GM19025 (cell line): ENCODE data around the gene NR4A1.
A peak's percentile ranks its signal among the peaks of the same experiment; 100 is the strongest.

ENCODE experiments used
- ATAC-seq: cut with Tn5 transposase; IDR thresholded peaks from one replicate; pipeline ENCODE4 v1.9.1; 2021; ENCODE audit warnings: mild to moderate bottlenecking, low read depth, moderate library complexity; ENCODE audit not compliant: unreplicated experiment

The NR4A1 gene

DNA sequence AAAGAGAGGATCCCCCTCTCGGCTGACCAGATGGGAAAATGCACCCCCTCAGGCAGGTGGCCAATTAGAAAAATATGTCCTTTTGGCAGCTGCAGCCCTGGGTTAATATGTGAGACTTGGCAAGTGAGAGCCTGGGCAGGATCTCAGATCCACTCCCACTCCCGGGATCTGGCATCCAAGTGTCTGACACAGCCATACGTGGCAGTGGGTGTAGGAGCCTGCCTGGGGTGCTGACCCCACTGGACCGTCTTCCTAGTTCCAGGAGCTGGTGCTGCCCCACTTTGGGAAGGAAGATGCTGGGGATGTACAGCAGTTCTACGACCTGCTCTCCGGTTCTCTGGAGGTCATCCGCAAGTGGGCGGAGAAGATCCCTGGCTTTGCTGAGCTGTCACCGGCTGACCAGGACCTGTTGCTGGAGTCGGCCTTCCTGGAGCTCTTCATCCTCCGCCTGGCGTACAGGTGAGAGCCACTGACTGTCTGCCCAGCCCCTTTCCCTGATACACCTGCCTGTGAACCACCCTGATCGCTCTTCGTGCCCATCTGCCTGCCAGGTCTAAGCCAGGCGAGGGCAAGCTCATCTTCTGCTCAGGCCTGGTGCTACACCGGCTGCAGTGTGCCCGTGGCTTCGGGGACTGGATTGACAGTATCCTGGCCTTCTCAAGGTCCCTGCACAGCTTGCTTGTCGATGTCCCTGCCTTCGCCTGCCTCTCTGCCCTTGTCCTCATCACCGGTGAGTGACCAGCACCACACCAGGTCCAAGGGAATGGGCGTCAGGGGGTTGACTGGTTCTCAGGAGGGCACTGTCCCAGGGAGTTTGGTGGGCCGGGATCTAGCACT, 5.8 kb downstream of the NR4A1 start:
- no peak for ATAC-seq

DNA sequence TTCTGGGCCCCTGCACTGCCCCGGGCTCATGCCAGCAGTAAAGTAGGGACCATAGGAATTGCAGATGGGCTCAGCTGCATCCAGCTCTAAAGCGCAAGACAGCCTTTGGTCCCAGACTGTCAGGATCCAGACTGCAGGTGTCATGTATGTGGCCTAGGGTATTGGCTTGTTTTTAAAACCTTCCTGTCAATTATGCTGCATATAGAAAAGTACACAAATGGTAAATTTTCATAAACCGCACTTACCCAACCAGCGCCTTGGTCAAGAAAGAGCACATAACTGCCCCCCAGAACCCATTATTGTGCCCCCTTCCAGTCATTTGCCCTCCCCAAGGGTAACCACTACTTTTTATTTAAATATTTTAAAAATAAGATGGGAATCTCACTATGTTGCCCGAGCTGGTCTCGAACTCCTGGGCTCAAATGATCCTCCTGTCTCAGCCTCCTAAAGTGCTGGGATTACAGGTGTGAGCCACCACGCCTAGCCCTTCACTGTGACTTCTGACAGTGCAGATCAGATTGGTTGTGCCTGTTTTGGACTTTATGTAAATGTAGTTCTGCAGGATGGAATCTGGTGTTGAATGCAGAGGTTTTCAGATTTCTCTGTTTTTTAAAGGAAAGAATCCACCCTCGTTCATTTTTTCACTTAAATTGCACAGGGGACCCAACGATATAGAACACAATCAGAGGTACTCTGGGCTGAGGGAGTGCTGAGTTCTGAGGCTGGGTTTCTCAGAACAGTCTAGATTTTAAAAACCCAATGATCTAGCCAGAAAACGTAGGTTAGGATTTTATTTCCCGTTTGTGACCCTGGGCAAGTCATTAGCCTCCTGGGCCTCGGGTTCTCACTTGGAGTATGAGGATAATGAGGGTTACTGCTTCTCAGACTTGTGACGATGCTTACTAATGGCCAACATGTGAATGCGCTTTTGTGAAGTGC, 6.7 kb downstream of the NR4A1 start:
- ATAC-seq = no peak

DNA sequence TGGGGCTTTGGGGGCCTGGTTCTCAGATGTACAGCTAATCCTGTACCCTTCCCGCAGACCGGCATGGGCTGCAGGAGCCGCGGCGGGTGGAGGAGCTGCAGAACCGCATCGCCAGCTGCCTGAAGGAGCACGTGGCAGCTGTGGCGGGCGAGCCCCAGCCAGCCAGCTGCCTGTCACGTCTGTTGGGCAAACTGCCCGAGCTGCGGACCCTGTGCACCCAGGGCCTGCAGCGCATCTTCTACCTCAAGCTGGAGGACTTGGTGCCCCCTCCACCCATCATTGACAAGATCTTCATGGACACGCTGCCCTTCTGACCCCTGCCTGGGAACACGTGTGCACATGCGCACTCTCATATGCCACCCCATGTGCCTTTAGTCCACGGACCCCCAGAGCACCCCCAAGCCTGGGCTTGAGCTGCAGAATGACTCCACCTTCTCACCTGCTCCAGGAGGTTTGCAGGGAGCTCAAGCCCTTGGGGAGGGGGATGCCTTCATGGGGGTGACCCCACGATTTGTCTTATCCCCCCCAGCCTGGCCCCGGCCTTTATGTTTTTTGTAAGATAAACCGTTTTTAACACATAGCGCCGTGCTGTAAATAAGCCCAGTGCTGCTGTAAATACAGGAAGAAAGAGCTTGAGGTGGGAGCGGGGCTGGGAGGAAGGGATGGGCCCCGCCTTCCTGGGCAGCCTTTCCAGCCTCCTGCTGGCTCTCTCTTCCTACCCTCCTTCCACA, 7.6 kb downstream of the NR4A1 start:
- no peak for ATAC-seq

DNA sequence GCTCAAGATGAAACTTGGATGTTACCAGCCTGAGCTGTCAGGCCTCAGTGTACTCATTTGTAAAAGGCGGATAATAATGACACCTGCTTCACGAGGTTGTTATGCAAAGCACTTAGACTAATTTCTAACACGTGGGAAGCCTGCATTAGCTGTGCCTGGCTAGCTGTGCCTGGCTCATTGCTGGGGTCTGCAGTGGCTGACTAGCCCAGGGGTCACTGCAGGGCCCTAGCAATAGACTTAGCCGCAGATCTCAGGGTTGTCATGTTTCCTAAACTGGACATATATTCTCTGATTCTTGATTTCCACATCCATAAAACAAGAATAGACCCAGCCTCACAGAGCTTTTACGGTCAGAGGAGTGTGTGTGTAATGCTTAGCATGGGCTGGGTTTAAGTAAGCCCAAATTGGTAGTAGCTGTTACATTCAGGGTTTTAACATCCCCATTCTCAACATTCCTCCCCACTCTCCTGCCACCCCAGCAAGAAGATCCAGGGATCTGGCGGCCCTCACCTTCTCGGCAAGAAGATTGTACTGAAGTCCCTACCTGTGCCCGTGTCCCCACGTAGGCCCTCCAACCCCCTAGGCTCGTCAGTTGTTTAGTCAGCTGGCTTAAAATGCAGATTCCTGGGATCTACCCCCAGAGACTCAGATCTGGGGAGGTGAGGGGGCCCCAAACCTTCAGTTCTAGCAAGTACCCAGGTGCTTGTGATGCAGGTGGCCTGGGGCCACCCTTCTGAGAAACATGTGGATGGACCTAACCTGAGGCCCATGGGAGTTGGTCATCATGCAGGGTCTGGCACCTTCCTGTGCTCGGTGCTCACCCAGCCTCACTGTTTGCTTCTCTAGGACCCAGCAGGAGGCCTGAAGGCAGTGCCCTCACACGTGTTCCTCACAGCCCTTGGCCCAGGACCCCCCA, 8.6 kb downstream of the NR4A1 start:
- ATAC-seq = no peak

DNA sequence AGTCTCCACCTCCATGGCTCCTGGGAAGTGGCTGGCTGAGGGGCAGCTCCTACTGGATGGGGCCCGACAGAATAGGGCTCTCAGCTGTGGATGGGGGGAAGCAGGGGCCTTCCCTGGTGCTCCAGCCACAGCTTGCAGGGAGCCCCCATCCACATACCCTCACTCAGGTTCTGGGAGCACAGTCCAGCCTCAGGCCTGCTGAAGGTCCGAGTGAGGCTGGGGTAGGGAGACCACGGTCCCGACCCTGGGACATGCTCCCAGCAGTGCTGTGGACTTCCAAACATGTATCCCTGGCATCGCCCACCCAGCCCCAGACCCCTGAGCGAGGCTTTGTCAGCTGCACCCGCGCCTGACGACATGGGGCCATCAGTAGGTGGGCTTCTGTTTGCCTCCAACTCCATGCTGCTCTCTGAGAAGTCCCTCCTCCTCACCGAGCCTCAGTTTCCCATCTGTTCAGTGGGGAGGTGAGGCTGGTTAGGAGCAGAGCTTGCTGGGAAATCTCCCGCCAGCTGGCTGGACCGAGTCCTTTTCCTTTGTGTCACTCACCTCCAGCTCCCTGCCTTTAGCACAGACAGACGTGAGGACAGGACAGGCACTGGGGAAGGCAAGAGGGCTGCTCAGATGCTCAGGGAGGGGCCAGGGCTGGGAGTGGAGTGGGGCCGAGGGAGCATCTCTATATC, 9.4 kb downstream of the NR4A1 start:
- ATAC-seq = no peak

DNA sequence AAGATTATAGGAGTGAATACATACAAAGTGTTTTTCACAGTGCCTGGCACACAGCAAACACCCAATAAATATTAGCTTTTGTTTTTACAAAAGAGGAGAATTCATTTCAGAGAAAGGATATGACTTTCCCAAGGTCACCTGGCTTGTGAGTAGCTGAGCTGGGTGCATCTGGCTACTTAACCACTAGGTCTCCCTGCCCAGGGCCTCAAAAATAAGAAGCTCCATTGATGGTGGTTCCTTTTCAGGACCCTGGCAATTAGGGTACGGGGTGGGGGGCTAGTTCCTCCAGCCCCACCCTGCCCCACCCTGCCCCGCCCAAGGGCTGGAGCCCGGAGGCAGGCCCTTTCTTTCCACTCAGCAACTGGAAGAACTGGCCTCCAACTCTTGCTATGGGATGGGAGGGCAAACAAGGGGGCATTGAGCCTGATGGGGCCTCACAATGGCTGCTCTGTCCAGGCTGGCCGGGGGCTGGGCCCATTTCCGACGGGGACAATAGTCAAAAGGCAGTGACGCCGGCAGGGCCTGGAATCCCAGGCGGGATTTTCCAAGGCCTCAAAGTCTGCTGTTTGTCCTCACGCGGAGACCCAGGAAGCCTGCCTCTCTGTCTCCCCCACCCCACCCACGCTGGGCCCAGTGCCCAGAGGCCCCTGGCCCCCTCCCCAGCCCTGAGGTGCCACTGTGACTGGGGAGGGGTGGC, 10.4 kb downstream of the NR4A1 start:
- no peak for ATAC-seq

DNA sequence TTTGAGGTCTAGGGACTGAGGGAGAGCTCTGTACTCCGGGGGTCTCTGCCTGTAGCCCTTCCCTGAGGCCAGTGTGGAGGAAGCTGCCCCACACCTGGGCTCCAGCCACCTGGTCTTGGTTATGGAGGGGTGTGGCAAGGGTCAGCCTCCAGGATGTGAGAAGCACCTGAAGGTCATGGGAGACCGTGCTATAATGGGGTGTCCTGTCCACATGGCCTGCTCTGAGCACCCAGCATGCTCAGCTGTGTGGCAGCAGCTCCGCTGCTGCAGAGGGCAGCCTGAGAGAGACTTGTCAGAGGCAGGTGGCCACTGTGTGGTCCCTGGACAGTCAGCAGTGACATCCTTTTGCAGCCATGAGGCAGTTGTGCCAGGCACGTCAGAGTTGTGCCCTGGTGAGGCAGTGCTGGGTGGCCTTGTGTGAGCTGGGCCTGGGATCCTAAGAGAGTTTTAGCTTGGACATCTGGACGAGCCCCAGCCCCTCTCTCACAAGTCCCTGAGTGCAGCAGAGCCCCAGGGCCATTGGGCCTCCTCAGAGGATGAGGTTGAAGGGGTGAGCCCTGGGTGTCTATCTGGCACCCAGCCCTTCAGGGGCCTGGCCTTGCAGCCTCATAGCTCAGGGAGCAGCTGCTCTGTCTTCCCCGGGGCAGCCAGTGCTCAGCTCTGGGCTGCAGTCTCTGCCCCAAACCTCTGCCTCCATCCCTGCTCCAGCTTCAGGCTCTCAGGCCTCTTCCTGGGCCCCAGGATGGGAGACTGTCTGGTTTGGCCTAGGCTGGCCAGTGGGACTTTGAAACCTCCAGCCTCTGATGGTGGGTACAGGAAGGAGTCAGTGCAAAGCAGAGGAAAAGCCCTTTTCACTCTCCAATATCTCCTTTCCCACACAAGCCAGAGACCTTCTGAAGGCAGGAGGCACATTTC, 11.2 kb downstream of the NR4A1 start:
- ATAC-seq = no peak

DNA sequence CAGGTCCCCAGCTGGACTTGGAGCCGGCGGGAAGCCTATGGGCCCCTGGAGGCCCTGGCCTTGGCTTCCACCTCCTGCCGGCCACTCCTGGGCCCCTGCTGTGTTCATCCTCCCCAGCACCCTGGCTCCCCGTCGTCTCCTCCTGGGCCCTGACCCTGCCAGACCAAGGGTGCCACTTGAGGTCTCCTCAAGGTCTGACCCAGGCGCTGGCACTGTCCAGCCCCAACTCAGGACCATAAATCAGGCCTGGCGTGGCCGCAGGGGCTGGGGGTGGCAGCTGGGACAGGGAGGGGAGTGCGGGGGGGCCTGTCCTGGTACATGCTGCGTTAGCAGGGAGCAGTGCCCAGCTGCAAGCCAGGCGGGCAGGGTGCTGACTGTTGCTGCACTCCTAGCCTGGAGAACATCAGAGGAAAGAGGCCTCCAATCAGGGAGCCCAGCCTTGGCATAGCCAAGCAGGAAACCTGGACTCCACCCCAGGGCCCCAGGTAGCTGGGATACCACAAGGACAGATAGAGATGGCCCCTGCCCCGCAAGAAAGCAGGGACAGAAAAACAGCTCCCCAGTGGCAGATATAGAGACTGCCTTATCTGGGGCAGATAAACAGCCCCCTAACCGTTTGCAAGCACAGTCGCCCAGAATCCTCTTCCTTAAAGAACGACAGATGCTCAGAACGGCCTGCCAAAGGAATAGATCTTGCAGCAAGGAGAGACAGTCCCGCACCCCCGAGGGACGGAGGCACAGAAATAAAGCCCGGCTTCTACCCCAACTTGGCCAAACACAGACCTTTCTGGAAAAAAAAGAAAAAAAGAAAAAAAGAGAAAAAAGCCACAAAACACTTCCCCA, 12.1 kb downstream of the NR4A1 start:
- ATAC-seq = no peak

DNA sequence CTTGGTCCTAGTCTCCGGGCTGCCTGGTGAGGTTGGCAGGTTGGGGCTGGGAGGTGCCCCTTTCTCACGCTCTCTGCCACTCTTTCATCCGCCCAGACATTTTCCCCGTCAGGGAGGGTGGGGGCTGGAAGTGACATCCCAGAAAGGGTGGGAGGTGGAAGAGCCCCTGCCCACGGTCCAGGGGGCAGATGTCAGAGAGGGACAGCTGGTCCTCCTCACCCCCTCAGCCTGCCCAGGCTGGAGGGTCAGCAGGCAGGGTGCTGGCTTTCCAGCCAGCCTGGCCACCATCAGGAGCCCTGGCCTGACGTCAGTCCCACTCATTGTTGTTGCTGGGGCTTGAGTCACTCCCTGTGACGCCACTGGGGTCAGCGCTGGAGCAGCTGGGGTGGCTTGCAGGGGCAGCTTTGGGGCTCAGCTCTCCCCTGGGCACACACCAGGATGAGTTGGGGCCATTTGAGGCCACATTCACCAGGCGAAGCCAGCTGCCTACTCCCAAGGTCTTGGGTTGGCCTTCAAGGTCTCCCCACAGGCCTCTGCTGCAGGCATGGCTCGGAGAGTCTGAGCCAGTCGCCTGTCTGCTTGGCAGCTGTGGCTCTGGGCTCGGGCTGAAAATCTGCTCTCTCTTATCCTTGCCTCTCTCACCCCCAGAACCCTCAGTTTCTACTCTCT, 12.9 kb downstream of the NR4A1 start:
- no peak for ATAC-seq

DNA sequence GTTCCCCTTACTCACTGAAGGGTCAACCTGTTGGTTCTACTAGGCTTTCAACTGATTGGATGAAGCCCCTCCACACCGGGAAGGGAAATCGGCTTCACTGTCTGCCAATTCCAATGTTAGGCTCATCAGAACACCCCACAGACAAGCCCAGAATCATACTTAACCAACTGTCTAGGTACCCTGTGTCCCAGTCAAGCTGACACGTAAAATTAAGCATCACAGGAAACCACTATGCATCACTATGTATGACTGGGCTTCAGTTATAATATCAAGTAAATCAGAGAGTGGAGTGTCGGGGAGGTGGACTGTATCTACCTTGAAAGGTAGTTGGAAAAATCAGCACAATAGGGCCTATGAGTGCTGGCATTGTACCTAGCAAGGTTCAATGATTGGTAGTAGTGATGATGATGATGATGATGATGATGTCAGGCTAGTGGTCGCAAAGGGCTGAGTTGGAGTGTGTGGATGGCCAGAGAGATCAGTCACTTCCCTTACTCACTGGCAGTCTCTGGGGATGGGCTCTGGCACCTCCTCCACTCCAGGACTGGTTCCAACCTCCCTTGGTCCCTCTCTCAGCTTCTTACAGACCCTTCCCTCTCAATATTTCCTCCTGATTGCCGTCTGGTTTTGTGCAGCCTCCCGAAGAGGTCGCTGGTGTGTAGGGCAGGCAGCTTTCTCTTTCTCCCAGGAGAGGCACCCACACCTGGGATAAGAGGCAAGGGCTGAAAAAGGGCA, 15.3 kb downstream of the NR4A1 start:
- ATAC-seq = no peak

DNA sequence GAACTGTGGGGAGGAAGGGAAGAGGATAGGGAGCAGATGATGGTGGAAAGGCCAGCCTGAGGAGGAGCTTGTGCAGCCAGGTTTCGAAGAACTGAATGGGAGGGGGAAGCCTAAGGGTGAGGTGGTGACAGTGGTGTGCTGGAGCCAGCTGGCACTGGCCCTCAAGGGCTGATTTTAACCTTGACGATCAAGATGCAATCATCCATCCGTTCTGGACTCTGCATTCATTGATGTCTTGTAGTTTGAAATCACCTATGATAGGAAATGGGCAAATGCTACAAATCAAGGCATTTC, 15.8 kb downstream of the NR4A1 start:
- ATAC-seq = no peak

DNA sequence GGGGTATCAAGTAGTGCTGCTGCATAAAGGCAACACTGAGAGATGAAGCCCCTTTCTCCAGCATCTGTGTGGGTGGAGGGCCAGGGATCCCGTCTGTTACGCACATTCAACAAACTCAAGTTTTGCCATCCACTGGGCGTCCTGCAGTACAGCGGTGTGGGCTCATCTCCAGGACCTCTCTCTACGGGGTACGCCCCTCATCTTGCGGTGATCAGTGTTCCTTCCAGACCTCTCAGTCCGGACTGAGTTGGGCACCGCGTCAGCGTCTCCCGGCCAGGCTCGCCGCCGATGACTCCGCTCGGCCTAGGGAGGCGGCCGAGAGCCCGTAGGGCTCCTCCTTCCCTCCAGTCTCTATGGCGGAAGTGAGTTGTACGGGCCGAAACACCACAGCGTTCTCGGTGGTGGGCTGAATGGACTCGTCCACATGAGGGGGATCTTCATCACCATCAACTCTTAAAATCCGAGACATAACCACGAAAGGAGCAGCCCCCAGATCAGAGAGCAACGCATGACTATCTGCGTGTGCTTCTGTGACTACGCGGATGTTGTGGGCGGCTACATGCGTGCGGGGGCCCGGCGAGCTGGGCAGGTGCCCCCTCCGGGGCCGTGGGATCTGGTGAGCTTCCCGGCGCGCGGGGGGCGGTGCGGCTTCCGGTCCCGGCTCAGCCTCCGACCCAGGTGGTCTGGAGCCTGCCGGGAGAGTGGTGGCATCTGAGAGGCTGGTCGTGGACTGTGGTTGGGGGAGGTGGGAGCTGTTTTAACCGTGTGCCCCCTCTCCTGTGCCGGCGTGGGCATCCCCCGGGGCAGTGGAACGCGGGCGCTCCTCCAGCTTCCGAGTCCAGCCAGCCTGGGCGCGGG, 18.3 kb downstream of the NR4A1 start, which contains the start of gene ATG101:
TSS of gene ATG101 (plus strand) at position 652 of the 858 bp plus-strand sequence. CDS start 3,673 bp downstream, outside the sequence.
- ATAC-seq = peak; percentile 93

DNA sequence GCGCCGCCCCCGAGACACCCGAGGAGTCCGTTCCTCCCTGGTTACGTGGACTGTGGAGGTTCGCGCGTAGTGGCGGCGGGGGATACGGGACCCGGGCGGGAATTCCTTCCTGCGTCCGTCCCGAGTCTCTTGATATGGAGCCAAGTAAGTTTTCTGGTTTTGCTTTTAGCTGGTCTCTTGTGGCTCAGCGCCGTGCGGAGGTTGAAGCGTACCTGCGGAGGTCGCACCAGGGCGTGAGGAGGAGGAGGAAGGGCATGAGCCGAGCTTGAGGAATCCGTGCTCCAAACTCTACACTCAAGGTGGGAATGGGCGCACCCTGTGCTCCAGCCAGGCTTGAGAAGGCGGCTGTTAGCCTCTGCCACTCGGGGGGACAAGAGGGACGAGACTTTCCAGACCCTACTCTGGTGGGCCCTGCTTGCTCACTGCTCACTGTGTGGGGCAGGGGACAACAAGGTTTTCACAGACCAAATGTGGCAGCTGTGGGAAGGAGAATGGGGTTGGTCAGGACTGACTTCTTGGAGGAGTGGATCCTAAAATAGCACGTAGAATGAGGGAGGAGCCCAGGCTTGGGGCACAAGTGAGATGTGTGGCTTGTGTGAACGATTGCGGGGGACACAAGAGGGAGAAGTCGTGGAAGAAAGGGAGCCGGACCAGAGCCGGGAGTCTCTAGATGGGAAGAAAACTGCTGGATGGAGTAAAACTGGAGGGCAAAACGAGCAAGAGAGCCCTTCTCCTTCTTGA, 19.1 kb downstream of the NR4A1 start:
- peak; percentile 15 for ATAC-seq
